ENCODE results near the gene SRRM3. TPM values are rescaled to one million over a fixed set of nuclear protein-coding genes. Genes with fewer than 3 reads are reported as not detected.
A peak's percentile ranks its signal among the peaks of the same experiment; 100 is the strongest.
"Not testable (repeated sequence)": the region's sequence is repeated elsewhere in the genome, so short reads cannot be mapped to it uniquely, and the experiment has no call there.

Gene SRRM3
- total RNA-seq, 4 donors from 2014 or later: 0.22 to 3.1 (median 2.4) TPM

DNA sequence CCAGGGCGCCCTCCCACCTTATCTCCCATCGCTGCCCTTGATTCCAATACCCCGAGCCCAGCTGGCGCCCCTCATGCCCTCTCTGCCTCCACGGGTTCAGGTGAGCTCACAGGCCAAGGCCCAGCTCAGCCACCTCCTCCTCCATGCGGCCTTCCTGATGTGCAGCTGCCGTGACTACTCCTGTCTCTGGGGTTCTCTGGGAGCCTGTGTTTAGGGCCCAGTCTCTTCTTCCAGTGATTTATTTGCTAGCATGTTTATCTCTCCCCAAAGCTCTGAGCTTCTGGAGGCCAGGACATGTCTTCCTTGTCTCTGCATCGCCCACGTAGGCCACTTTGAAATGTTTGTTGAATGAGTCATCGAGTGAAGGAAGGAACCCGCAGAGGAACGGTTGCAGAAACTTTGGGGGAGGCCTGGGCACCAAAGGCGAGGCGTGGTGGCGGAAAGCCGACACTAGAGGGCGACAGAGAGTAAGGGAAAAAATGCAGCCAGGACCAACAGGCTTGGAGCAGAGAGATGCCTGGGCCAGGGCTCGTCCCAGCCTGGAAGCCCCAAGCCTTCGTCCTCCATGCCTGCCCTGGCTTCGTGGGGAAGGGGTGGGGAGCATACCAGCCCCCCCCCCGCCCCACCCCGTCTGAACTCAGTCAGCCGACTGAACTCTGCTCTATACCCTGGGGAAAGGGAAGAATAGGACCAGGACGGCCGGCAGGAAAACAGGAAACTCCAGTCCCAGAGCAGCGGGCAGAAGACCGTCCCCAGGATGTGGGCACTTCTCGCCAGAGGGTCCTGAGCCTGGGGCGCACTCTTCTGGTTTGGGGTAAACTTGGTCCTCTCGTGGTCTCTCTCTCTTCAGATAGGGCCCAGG lies 89.9 kb downstream of the SRRM3 start:
- no peaks in the 10 kb centered on the region for H3K27me3 ChIP-seq
- H3K9me3 ChIP-seq: no peaks in the 10 kb centered on the region
- no peaks in the 10 kb centered on the region for H3K36me3 ChIP-seq
- H3K27ac ChIP-seq: peak overlapping the region; percentile 96 to 100 (median 97)
- WGBS, 2 donors: 16 to 24% methylated on average over 21 to 30 of the region's 30 CpGs
- peaks cover 0 to 58% (median 39%) of the 10 kb centered on the region in 4 donors for H3K4me1 ChIP-seq
- DNase-seq (ENCODE audit: low spot score in 2 of 2): peak; percentile 90 to 98
- peak overlapping the region; percentile 18 to 41 (median 23) for H3K4me3 ChIP-seq
- TF ChIP-seq EP300 (IDR thresholded peaks at IDR 0.05): peak in 1 of 2 donors; percentile 91
- peak; percentile 17 to 41 for TF ChIP-seq POLR2A (IDR thresholded peaks at IDR 0.05)
- TF ChIP-seq, protein P1, sequence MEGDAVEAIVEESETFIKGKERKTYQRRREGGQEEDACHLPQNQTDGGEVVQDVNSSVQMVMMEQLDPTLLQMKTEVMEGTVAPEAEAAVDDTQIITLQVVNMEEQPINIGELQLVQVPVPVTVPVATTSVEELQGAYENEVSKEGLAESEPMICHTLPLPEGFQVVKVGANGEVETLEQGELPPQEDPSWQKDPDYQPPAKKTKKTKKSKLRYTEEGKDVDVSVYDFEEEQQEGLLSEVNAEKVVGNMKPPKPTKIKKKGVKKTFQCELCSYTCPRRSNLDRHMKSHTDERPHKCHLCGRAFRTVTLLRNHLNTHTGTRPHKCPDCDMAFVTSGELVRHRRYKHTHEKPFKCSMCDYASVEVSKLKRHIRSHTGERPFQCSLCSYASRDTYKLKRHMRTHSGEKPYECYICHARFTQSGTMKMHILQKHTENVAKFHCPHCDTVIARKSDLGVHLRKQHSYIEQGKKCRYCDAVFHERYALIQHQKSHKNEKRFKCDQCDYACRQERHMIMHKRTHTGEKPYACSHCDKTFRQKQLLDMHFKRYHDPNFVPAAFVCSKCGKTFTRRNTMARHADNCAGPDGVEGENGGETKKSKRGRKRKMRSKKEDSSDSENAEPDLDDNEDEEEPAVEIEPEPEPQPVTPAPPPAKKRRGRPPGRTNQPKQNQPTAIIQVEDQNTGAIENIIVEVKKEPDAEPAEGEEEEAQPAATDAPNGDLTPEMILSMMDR (IDR thresholded peaks at IDR 0.05): peak; percentile 92 to 99 (median 98)

DNA sequence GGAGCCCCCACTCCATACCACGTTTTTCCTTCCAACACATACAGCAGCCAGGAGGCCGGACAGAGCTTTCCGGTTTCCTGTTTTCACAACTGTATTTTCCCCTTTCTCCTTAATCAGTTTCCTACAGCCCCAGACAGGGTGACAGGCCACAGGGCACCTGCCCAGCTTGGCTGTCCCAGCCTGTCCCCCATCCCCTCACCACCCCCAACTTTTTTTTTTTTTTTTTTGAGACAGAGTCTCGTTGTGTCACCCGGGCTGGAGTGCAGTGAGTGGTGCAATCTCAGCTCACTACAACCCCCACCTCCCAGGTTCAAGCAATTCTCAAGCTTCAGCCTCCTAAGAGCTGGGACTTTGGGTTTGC lies 90.5 kb downstream of the SRRM3 start:
- 4 to 5% methylated on average over 5 of the region's 5 CpGs for WGBS, 2 donors
- H3K36me3 ChIP-seq: no peaks in the 10 kb centered on the region
- no peak for TF ChIP-seq EP300 (IDR thresholded peaks at IDR 0.05)
- TF ChIP-seq, protein P1 (IDR thresholded peaks at IDR 0.05): no peak
- no peak for TF ChIP-seq POLR2A (IDR thresholded peaks at IDR 0.05)
- DNase-seq (ENCODE audit: low spot score in 2 of 2): no peak
- no peaks in the 10 kb centered on the region for H3K9me3 ChIP-seq
- H3K27me3 ChIP-seq: no peaks in the 10 kb centered on the region
- H3K27ac ChIP-seq: peak overlapping the region; percentile 96 to 100 (median 97)
- peaks cover 0 to 64% (median 41%) of the 10 kb centered on the region in 4 donors for H3K4me1 ChIP-seq
- H3K4me3 ChIP-seq: peak overlapping the region; percentile 18 to 41 (median 23)

DNA sequence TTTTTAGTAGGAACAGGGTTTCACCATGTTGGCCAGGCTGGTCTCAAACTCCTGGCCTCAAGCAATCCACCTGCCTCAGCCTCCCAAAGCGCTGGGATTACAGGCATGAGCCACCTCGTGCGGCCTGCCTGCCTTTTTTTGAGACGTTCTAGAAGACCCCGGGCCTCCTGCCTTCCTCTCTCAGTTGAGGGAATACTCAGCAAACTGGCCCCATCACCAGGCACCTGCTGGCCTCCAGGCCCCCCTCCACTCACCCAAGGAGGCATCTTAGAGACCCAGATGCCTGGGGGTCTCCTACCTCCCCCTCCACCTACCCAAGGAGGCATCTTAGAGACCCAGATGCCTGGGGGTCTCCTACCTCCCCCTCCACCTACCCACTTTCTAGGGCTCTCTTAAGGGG lies 91.2 kb downstream of the SRRM3 start:
- not testable (repeated sequence) for H3K36me3 ChIP-seq; H3K27me3 ChIP-seq; DNase-seq (ENCODE audit: low spot score in 2 of 2); H3K4me3 ChIP-seq; H3K9me3 ChIP-seq
- WGBS, 2 donors: 80 to 88% methylated on average over 5 of the region's 5 CpGs
- H3K4me1 ChIP-seq: peaks cover 0 to 71% (median 46%) of the 10 kb centered on the region in 4 donors
- peak overlapping the region; percentile 96 to 100 (median 97) for H3K27ac ChIP-seq

DNA sequence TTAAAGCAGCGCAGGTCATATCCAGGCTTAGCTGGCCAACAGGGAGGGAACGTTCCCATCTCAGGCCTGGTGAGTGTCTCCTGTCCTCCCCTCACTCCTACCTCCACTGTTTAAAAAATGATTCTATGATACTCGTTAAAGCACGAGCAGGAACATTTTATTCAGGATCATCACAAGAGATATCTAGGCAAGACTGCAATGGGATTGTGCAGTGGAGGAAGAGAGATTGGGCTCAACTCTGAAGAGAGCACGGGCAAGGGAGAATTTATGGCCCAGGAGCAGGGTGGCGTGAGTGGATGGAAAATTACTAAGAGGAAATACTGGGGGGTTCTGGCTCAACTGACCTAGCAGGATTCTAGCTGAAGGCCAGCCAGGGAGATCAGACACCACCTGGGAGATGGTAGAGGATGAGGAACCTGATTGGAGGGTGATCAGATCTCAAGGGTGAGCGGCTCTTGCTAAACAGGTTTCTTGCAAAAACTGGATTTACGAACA lies 91.8 kb downstream of the SRRM3 start:
- no peak for TF ChIP-seq POLR2A (IDR thresholded peaks at IDR 0.05)
- no peak for TF ChIP-seq EP300 (IDR thresholded peaks at IDR 0.05)
- TF ChIP-seq, protein P1 (IDR thresholded peaks at IDR 0.05): no peak
- Histone ChIP-seq H3K27ac (peak overlapping the region; percentile 96 to 100 (median 97)), H3K9me3 (no peaks in the 10 kb centered on the region), H3K4me3 (no peak overlapping the region), H3K27me3 (no peaks in the 10 kb centered on the region), H3K36me3 (no peaks in the 10 kb centered on the region), H3K4me1 (peaks cover 0 to 71% (median 46%) of the 10 kb centered on the region in 4 donors)
- WGBS, 2 donors: 83 to 84% methylated on average over 8 of the region's 8 CpGs
- no peak for DNase-seq (ENCODE audit: low spot score in 2 of 2)

DNA sequence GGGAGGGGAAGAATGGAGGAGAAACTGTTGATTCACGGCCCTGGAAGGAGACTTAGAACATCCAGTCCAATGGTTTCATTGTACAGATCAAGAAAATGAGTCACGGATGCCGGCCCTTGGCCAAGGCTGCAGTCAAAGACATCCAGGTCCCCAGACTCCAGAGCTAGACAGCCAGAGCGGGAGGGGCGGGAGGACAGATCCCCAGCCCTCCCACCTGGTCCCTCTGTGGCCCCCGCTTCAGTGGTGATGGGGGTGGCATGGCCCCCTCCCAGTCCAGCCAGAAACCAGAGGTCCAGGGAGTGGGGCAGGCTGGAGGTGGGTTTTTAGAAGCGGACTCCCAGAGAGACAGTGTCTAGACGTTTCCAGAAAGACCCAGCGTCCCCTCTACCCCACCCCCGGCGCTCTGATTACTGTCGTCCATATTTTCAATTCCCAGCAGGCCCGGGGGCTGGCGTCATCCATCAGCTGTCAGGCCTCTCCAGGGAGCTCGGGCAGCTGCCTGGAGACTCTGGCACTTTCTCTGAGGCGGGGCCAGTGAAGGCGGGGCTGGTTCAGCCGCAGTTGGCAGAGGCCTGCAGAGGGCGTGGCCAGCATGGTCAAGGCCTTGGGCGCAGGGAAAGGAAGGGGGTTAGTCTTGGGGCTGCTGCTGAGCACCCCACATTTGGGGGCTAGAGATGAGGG lies 92.8 kb downstream of the SRRM3 start:
- Histone ChIP-seq H3K4me1 (peaks cover 0 to 71% (median 46%) of the 10 kb centered on the region in 4 donors), H3K9me3 (no peaks in the 10 kb centered on the region), H3K4me3 (peak overlapping the region; percentile 2 to 43 (median 29)), H3K36me3 (no peaks in the 10 kb centered on the region), H3K27ac (peak overlapping the region; percentile 96 to 100 (median 97)), H3K27me3 (no peaks in the 10 kb centered on the region)
- WGBS, 2 donors: 4 to 8% methylated on average over 18 to 20 of the region's 20 CpGs
- TF ChIP-seq, protein P1 (IDR thresholded peaks at IDR 0.05): peak in 1 of 5 experiments; percentile 32
- TF ChIP-seq POLR2A (IDR thresholded peaks at IDR 0.05) (peak; percentile 48 to 88), EP300 (IDR thresholded peaks at IDR 0.05) (peak; percentile 96 to 99)
- peak; percentile 96 to 97 for DNase-seq (ENCODE audit: low spot score in 2 of 2)

All from tibial nerve (tissue), 4 donors.